K562 (cell line): ENCODE results near the gene COL9A2. TPM values are rescaled to one million over a fixed set of nuclear protein-coding genes. Genes with fewer than 3 reads are reported as not detected.
A peak's percentile ranks its signal among the peaks of the same experiment; 100 is the strongest.

ENCODE experiments used
- ATF1 ChIP-seq, 2 experiments: fragments of 450-650 bp in 1 of 2; IDR thresholded peaks; 2 replicates each; pipeline ENCODE4 v1.6.1; 2016; ENCODE audit warnings: missing compliant biosample characterization in 1 of 2, missing genetic modification characterization in 1 of 2
- ATF7 ChIP-seq: fragments of 450-650 bp; IDR thresholded peaks from 2 replicates; pipeline ENCODE4 v1.7.1; 2014; ENCODE audit warnings: mild to moderate bottlenecking, moderate library complexity
- C11orf30 ChIP-seq: fragments of 450-650 bp; IDR thresholded peaks from 2 replicates; pipeline ENCODE4 v1.6.1; 2016; ENCODE audit warnings: low read depth, mild to moderate bottlenecking
- EP400 ChIP-seq: fragments of 450-650 bp; IDR thresholded peaks from 2 replicates; pipeline ENCODE4 v1.6.1; 2017; ENCODE audit warnings: antibody characterized with exemption, mild to moderate bottlenecking, moderate library complexity
- HINFP ChIP-seq: fragments of 450-650 bp; conservative IDR thresholded peaks from 2 replicates; pipeline ENCODE4 v1.6.1; 2016; ENCODE audit warnings: missing genetic modification characterization, low read depth, mild to moderate bottlenecking, control low read depth, missing compliant biosample characterization
- MCM5 ChIP-seq: fragments of 450-650 bp; IDR thresholded peaks from 2 replicates; pipeline ENCODE4 v1.6.1; 2016; ENCODE audit warnings: low read depth
- MEF2A ChIP-seq: IDR thresholded peaks from 2 replicates; pipeline ENCODE4 v1.6.1; 2011; ENCODE audit warnings: low read depth, mild to moderate bottlenecking, low read length, moderate library complexity; ENCODE audit not compliant: control insufficient read depth
- NELFE ChIP-seq: IDR thresholded peaks from 2 replicates; pipeline ENCODE4 v1.6.1; 2011; ENCODE audit warnings: mild to moderate bottlenecking; ENCODE audit not compliant: insufficient read depth, insufficient read length
- NKRF ChIP-seq: fragments of 450-650 bp; IDR thresholded peaks from 2 replicates; pipeline ENCODE4 v1.6.1; 2016; ENCODE audit warnings: borderline replicate concordance
- RNF2 ChIP-seq: sonication (generic); IDR thresholded peaks from 2 replicates; pipeline ENCODE4 v1.6.1; 2016
- SP2 ChIP-seq: IDR thresholded peaks from 2 replicates; pipeline ENCODE4 v1.6.1; 2011; ENCODE audit warnings: mild to moderate bottlenecking, low read depth, low read length, moderate library complexity; ENCODE audit not compliant: poor library complexity, severe bottlenecking; ENCODE audit errors: extremely low read depth
- THRAP3 ChIP-seq: fragments of 450-650 bp; IDR thresholded peaks from 2 replicates; pipeline ENCODE4 v1.6.1; 2016; ENCODE audit warnings: mild to moderate bottlenecking, inconsistent platforms, borderline replicate concordance
- THRB ChIP-seq: fragments of 450-650 bp; formaldehyde crosslinking; conservative IDR thresholded peaks from 2 replicates; pipeline ENCODE4 v1.4.0; 2022; ENCODE audit warnings: mild to moderate bottlenecking, missing genetic modification characterization
- ZBTB5 ChIP-seq: fragments of 450-650 bp; IDR thresholded peaks from 2 replicates; pipeline ENCODE4 v1.6.1; 2017; ENCODE audit warnings: antibody characterized with exemption
- ZNF354B ChIP-seq: fragments of 250-450 bp; sonication (Bioruptor Pico); IDR thresholded peaks from 2 replicates; pipeline ENCODE4 v1.4.0; 2020
- ZNF41 ChIP-seq: fragments of 250-450 bp; sonication (Bioruptor Pico); conservative IDR thresholded peaks from 2 replicates; pipeline ENCODE4 v1.4.0; 2020; ENCODE audit warnings: mild to moderate bottlenecking
- ZNF668 ChIP-seq: fragments of 250-450 bp; sonication (Bioruptor Pico); IDR thresholded peaks from 2 replicates; pipeline ENCODE4 v1.8.0; 2022; ENCODE audit warnings: mild to moderate bottlenecking, inconsistent platforms
- polyA plus RNA-seq, 8 experiments: library from polyadenylated mRNA; depleted of rRNA in 4 of 8; stranded (reverse) in 5 of 8; unstranded in 3 of 8; fragments of >200 nt; fragmentation: Nextera tagmentation in 2 of 8; fragmentation: Illumina TruSeq in 1 of 8; extraction: Ambion mirVana in 2 of 8; extraction: Trizol in 1 of 8; gene quantifications; 2 replicates each; pipeline versions ENCODE4 v1.2.1 to v1.2.3, GENCODE V29; 2011 to 2014; ENCODE audit warnings: inconsistent platforms in 1 of 8, missing spikeins in 1 of 8
- total RNA-seq, 7 experiments: library from RNA; depleted of rRNA in 6 of 7; stranded (reverse); fragments of >200 nt in 6 of 7; fragmentation: Illumina TruSeq in 2 of 7; extraction: Trizol in 2 of 7; gene quantifications; 2 replicates each; pipeline versions ENCODE4 v1.2.1 to v1.2.3, GENCODE V29; 2011 to 2021; ENCODE audit warnings: low replicate concordance in 1 of 7
- TF ChIP-seq, protein P1 (sequence below): fragments of 250-450 bp; sonication (Bioruptor Pico); IDR thresholded peaks from 2 replicates; pipeline ENCODE4 v1.9.0; 2021; ENCODE audit warnings: mild to moderate bottlenecking
- TF ChIP-seq, protein P2 (sequence below): fragments of 250-450 bp; sonication (Bioruptor Pico); IDR thresholded peaks from 2 replicates; pipeline ENCODE4 v1.8.0; 2022; ENCODE audit warnings: inconsistent platforms

The COL9A2 gene
- total and polyA plus RNA-seq, 9 of the 15 experiments (the other 6 are each of a cell fraction or from before 2014, with no cell fraction given) = 0.03 to 2.2 (median 0.31) TPM

DNA sequence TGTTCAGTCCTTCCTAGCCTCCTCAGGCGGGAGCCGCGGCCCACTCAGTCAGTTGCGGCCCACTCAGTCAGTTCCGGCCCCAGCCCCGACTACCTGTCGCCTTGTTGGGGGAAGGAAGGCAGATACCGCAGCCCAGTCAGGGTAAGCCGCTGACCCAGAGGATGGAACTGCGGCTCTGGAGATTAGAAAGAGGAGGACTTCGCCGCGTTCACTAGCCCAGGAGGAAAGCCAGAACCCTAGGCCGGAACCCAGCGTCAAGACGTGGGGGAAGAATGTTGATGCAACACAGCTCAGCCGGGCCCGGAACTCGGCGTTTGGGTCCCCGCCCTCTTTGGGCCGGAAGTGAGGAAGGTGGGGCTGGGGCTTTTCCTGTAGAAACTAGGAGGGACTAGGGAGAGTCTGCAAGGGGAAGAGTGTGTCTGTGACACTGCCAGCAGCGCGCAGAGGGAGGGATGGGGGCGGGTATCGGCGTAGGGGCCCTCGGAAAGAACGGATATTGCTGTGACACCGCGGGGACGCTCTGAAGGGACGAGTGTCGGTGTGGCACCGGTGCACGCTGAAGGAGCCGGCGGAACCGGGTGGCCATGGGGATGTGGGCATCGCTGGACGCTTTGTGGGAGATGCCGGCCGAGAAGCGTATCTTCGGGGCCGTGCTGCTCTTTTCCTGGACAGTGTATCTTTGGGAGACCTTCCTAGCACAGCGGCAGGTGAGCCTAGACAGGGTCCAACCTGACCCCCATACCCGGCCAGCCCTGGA lies 59.2 kb downstream of the COL9A2 start, which contains the start of gene ZMPSTE24 (continued):
- TF ChIP-seq ZBTB5 = no peak
- no peak for TF ChIP-seq THRB (CRISPR knock-in tag)
- peak; percentile 96 for TF ChIP-seq EP400
- TF ChIP-seq NELFE = no peak
- no peak for TF ChIP-seq HINFP (tag)
- peak; percentile 97 for TF ChIP-seq C11orf30
- TF ChIP-seq ZNF41 (CRISPR knock-in tag) = peak; percentile 4; the same call in 1 of the 2 replicates
- TF ChIP-seq SP2 = no peak
- TF ChIP-seq, protein P1, sequence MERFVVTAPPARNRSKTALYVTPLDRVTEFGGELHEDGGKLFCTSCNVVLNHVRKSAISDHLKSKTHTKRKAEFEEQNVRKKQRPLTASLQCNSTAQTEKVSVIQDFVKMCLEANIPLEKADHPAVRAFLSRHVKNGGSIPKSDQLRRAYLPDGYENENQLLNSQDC (CRISPR knock-in tag) = no peak
- peak; percentile 96 for TF ChIP-seq THRAP3
- peak; percentile 95 for TF ChIP-seq NKRF
- TF ChIP-seq, protein P2, sequence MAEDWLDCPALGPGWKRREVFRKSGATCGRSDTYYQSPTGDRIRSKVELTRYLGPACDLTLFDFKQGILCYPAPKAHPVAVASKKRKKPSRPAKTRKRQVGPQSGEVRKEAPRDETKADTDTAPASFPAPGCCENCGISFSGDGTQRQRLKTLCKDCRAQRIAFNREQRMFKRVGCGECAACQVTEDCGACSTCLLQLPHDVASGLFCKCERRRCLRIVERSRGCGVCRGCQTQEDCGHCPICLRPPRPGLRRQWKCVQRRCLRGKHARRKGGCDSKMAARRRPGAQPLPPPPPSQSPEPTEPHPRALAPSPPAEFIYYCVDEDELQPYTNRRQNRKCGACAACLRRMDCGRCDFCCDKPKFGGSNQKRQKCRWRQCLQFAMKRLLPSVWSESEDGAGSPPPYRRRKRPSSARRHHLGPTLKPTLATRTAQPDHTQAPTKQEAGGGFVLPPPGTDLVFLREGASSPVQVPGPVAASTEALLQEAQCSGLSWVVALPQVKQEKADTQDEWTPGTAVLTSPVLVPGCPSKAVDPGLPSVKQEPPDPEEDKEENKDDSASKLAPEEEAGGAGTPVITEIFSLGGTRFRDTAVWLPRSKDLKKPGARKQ (CRISPR knock-in tag) = no peak
- peak; percentile 91 for TF ChIP-seq ATF7
- no peak; the same call in 1 of the 2 replicates for TF ChIP-seq MEF2A
- TF ChIP-seq ZNF354B = no peak
- peak; percentile 82 for TF ChIP-seq RNF2
- no peak for TF ChIP-seq MCM5
- no peak for TF ChIP-seq ZNF668 (CRISPR knock-in tag)
- peak; percentile 62; the same call in 1 of the 2 replicates for TF ChIP-seq ATF1 (CRISPR knock-in tag; IDR thresholded peaks at IDR 0.05)
- TF ChIP-seq ATF1 (tag; IDR thresholded peaks at IDR 0.05) = peak; percentile 95
